DOHH2 (cell line): Measurements from ENCODE around the gene PPIB.

ENCODE experiments used
- EZH2phosphoT487 ChIP-seq: fragments of 200-600 bp; sonication (generic); IDR thresholded peaks from 2 replicates; pipeline ENCODE4 v1.6.1; 2017; ENCODE audit warnings: borderline replicate concordance, mild to moderate bottlenecking, antibody characterized with exemption, low read length, moderate library complexity, mixed read lengths
- TF ChIP-seq, protein P1 (sequence below): fragments of 200-600 bp; sonication (generic); IDR thresholded peaks from one replicate; pipeline ENCODE4 v1.5.1; 2014; ENCODE audit warnings: antibody characterized with exemption, mild to moderate bottlenecking, low read depth, low read length; ENCODE audit not compliant: poor library complexity, severe bottlenecking

DNA sequence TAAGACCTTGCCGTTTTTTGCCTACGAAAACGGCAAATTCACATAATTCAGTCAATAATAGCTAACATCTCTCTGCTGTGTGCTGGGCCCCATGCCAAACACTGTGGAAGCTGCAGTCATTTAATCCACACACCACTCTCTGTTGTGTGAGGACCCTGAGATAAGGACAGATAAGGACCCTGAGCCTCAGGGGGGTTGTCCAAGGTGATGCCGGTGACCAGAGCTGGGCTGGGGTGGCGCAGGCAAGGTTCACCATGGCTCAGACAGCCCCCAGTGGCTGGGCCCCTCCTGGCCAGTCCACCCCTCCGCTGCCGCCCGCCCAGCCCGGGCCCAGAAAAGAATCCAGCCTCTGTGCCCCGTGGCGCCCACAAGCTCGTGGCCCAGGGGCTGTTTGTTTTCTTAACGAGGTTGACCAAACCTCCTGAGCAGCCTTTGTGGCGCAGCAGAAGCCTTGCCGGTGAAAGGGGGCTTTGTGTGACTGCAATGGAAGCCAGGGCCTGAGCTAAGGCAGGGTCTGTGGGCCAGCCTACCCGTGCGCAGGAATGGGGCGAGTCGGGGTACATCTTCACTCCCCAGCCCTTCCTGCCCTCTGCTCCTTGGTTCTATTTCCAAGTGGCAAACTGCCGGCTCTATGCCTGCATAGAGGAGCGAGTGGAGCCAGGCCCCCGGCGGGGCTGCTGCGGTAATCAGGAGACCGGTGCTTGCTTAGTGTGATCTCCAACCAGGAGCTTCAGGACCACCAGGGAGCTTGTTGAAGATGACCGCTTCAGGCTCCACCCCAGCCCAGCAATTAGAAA is 15.7 kb downstream of the PPIB start:
- TF ChIP-seq, protein P1, sequence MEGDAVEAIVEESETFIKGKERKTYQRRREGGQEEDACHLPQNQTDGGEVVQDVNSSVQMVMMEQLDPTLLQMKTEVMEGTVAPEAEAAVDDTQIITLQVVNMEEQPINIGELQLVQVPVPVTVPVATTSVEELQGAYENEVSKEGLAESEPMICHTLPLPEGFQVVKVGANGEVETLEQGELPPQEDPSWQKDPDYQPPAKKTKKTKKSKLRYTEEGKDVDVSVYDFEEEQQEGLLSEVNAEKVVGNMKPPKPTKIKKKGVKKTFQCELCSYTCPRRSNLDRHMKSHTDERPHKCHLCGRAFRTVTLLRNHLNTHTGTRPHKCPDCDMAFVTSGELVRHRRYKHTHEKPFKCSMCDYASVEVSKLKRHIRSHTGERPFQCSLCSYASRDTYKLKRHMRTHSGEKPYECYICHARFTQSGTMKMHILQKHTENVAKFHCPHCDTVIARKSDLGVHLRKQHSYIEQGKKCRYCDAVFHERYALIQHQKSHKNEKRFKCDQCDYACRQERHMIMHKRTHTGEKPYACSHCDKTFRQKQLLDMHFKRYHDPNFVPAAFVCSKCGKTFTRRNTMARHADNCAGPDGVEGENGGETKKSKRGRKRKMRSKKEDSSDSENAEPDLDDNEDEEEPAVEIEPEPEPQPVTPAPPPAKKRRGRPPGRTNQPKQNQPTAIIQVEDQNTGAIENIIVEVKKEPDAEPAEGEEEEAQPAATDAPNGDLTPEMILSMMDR: no peak
- TF ChIP-seq EZH2phosphoT487: no peak
